HepG2 (cell line): ENCODE results near the gene EMID1. TPM values are rescaled to one million over a fixed set of nuclear protein-coding genes. Genes with fewer than 3 reads are reported as not detected.

Source experiments
- CEBPB ChIP-seq: IDR thresholded peaks from 2 replicates; pipeline ENCODE4 v1.6.1; 2011; ENCODE audit warnings: low read depth, low read length, improper control_type of control experiment, borderline replicate concordance
- GABPA ChIP-seq, 2 experiments: IDR thresholded peaks; 2 replicates each; pipeline ENCODE4 v1.6.1; 2011 to 2016; ENCODE audit warnings: low read depth in 2 of 2, low read length in 1 of 2, missing biosample characterization in 1 of 2, missing genetic modification characterization in 1 of 2
- KMT2A ChIP-seq: sonication (generic); formaldehyde crosslinking; IDR thresholded peaks from 2 replicates; pipeline ENCODE4 v1.4.0; 2020; ENCODE audit warnings: missing genetic modification reagents
- MBNL3 ChIP-seq: fragments of 250-450 bp; sonication (Bioruptor Pico); conservative IDR thresholded peaks from 2 replicates; pipeline ENCODE4 v1.8.0; 2022; ENCODE audit warnings: mild to moderate bottlenecking, inconsistent platforms
- NKX3-1 ChIP-seq: sonication (generic); formaldehyde crosslinking; IDR thresholded peaks from 2 replicates; pipeline ENCODE4 v1.5.0; 2020; ENCODE audit warnings: missing genetic modification reagents
- NR2F1 ChIP-seq, 2 experiments: fragments of 450-650 bp in 1 of 2; formaldehyde crosslinking in 1 of 2; IDR thresholded peaks; 2 replicates each; pipeline versions ENCODE4 v1.5.0 to v1.6.1; 2016 to 2020; ENCODE audit warnings: mild to moderate bottlenecking in 1 of 2, missing compliant biosample characterization in 1 of 2, missing genetic modification reagents in 1 of 2, moderate library complexity in 1 of 2
- SKI ChIP-seq: fragments of 450-650 bp; IDR thresholded peaks from one replicate; pipeline ENCODE4 v1.6.1; 2018; ENCODE audit warnings: mild to moderate bottlenecking; ENCODE audit not compliant: partially characterized antibody
- TAF1 ChIP-seq: sonication (generic); formaldehyde crosslinking; IDR thresholded peaks from 2 replicates; pipeline ENCODE4 v1.4.0; 2020; ENCODE audit warnings: missing genetic modification reagents
- ZGPAT ChIP-seq: IDR thresholded peaks from 2 replicates; pipeline ENCODE4 v1.6.1; 2016; ENCODE audit warnings: mild to moderate bottlenecking
- ZIK1 ChIP-seq: sonication (generic); formaldehyde crosslinking; IDR thresholded peaks from 2 replicates; pipeline ENCODE4 v1.5.0; 2020; ENCODE audit warnings: mild to moderate bottlenecking, low read depth, missing genetic modification reagents, borderline replicate concordance
- ZNF230 ChIP-seq: sonication (generic); formaldehyde crosslinking; IDR thresholded peaks from 2 replicates; pipeline ENCODE4 v1.4.0; 2020; ENCODE audit warnings: mild to moderate bottlenecking, missing genetic modification reagents
- ZNF232 ChIP-seq: sonication (generic); formaldehyde crosslinking; IDR thresholded peaks from 2 replicates; pipeline ENCODE4 v1.4.0; 2020; ENCODE audit warnings: missing genetic modification reagents, borderline replicate concordance
- ZNF350 ChIP-seq: sonication (generic); formaldehyde crosslinking; IDR thresholded peaks from 2 replicates; pipeline ENCODE4 v1.4.0; 2020; ENCODE audit warnings: mild to moderate bottlenecking, low read depth, missing genetic modification reagents, borderline replicate concordance
- ZNF407 ChIP-seq: sonication (generic); formaldehyde crosslinking; IDR thresholded peaks from one replicate; pipeline ENCODE4 v1.5.1; 2020; ENCODE audit warnings: mild to moderate bottlenecking, missing genetic modification reagents; ENCODE audit errors: not compliant biosample characterization
- ZNF639 ChIP-seq: conservative IDR thresholded peaks from 2 replicates; pipeline ENCODE4 v1.6.1; 2018; ENCODE audit warnings: missing genetic modification reagents
- ZNF761 ChIP-seq: sonication (generic); formaldehyde crosslinking; conservative IDR thresholded peaks from 2 replicates; pipeline ENCODE4 v1.4.0; 2020; ENCODE audit warnings: mild to moderate bottlenecking, missing genetic modification reagents
- ZNF772 ChIP-seq: sonication (generic); formaldehyde crosslinking; IDR thresholded peaks from 2 replicates; pipeline ENCODE4 v1.5.0; 2020; ENCODE audit warnings: mild to moderate bottlenecking, missing genetic modification reagents
- ZSCAN21 ChIP-seq: sonication (generic); formaldehyde crosslinking; IDR thresholded peaks from 2 replicates; pipeline ENCODE4 v1.8.0; 2022; ENCODE audit warnings: mild to moderate bottlenecking, missing genetic modification reagents, moderate library complexity, borderline replicate concordance
- polyA plus RNA-seq, 8 experiments: library from polyadenylated mRNA; depleted of rRNA in 3 of 8; stranded (reverse) in 7 of 8; unstranded in 1 of 8; fragments of >200 nt; fragmentation: Illumina TruSeq in 4 of 8; extraction: Trizol in 4 of 8; gene quantifications; 2 replicates each; pipeline versions ENCODE4 v1.2.1 to v1.2.3, GENCODE V29; 2011 to 2016; ENCODE audit warnings: low read depth in 4 of 8, missing spikeins in 1 of 8, mixed read lengths in 1 of 8; ENCODE audit not compliant: insufficient read depth in 1 of 8
- total RNA-seq, 5 experiments: library from RNA; depleted of rRNA; stranded (reverse); fragments of >200 nt; fragmentation: Illumina TruSeq; extraction: Trizol; gene quantifications; 2 replicates each; pipeline ENCODE4 v1.2.3, GENCODE V29; 2016; ENCODE audit warnings: low read depth in 1 of 5

Gene EMID1
- total and polyA plus RNA-seq, 2 of the 13 experiments (the other 11 are each of a cell fraction or from before 2014, with no cell fraction given): 0.45 to 0.82 TPM

- TF ChIP-seq TAF1 (CRISPR knock-in tag) (peak; percentile 92), SKI (peak; percentile 40), NR2F1 (CRISPR knock-in tag; IDR thresholded peaks at IDR 0.05) (peak in 1 of 2 experiments; percentile 72; a peak in 2 of 4 replicates), NKX3-1 (CRISPR knock-in tag) (0 out of 2 replicates have a peak, but pooled peaks have one; percentile 19), ZNF232 (CRISPR knock-in tag) (peak; percentile 49), ZIK1 (CRISPR knock-in tag) (no peak), ZSCAN21 (peak; percentile 43), ZNF772 (0 out of 2 replicates have a peak, but pooled peaks have one; percentile 14), ZNF350 (CRISPR knock-in tag) (no peak; the same call in 1 of the 2 replicates), ZGPAT (CRISPR knock-in tag) (peak; percentile 71), CEBPB (peak; percentile 53; the same call in 1 of the 2 replicates), GABPA (IDR thresholded peaks at IDR 0.05; ENCODE audit: low read depth, low read length) (peak; percentile 4; the same call in 1 of the 2 replicates), GABPA (CRISPR knock-in tag; IDR thresholded peaks at IDR 0.05; ENCODE audit: low read depth) (no peak), ZNF761 (CRISPR knock-in tag) (peak; percentile 77), ZNF639 (CRISPR knock-in tag) (no peak), ZNF230 (CRISPR knock-in tag) (peak; percentile 41; the same call in 1 of the 2 replicates), MBNL3 (no peak), ZNF407 (CRISPR knock-in tag) (no peak), KMT2A (CRISPR knock-in tag) (peak; percentile 76; the same call in 1 of the 2 replicates)
Observed at GRCh38 chr22:29267858-29268510, 62.3 kb downstream of the EMID1 start, which contains the start of the genes EWSR1 and RHBDD3 (continued).
